Measurements from ENCODE around the gene ACE2. TPM values are rescaled to one million over a fixed set of nuclear protein-coding genes. Genes with fewer than 3 reads are reported as not detected.

The ACE2 gene
- total RNA-seq, 1 experiment from 2014 or later: not detected

DNA sequence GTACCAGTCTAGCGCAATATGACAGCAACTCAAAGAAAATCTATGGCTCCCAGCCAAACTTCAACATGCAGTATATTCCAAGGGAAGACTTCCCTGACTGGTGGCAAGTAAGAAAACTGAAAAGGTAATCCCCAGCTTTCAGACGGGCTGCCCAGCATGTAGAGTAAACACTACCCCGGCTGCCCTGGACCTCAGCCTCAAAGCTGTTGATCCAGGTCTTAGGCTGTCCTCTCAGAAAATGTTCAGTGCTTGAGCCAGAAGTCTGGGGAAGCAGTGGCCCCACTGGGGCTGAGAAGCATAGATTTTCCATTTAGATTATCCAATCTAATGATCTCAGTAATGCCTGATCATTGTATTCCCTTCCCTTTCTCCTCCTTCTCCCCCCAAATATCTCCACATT lies 78.3 kb downstream of the ACE2 start:
- in situ Hi-C loops (cut with HindIII; ENCODE audit: low sequenced_read_pairs): no loop called here

DNA sequence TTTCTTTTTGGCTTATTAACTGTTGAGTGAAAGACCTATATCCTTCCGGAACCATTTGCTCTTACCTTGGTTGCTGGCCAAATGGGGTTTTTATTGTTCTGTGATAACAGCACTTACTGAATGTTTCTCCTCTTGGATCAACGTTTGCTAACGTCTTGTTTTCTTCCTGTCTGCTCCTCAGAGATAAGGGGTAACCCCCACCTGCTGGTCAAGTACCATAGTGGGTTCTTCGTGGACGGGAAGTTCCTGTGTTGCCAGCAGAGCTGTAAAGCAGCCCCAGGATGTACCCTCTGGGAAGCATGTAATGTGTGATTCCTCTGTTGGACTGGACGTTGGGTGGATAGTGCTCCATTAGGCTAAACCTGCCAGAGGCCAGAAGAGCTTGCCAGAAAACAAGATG lies 84.8 kb downstream of the ACE2 start:
- in situ Hi-C loops (cut with HindIII; ENCODE audit: low sequenced_read_pairs): no loop called here
- DNase-seq (ENCODE audit: low spot score): no peak

More for the DNA sequence above, 78.3 kb downstream of the ACE2 start:
- DNase-seq (ENCODE audit: low spot score): no peak

DNA sequence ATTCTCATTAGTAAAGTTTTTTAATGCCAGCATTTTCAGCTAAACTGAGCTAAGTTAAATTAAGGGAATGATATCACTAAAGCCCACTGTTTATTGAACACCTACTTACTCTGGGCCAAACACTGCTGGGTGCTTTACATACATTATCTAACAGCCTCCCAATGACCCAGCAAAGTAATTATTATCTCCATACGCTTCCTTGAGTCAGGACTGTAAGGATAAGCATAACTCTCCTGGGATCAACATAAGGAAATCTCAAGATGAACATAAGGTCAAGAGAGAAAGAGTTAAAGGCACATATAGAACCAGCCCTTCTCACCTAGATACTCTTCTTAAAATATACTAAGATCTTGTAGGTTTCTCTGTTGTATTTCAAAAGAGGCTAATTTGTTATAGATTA lies 86.5 kb downstream of the ACE2 start:
- DNase-seq (ENCODE audit: low spot score): no peak
- in situ Hi-C loops (cut with HindIII; ENCODE audit: low sequenced_read_pairs): no loop called here

DNA sequence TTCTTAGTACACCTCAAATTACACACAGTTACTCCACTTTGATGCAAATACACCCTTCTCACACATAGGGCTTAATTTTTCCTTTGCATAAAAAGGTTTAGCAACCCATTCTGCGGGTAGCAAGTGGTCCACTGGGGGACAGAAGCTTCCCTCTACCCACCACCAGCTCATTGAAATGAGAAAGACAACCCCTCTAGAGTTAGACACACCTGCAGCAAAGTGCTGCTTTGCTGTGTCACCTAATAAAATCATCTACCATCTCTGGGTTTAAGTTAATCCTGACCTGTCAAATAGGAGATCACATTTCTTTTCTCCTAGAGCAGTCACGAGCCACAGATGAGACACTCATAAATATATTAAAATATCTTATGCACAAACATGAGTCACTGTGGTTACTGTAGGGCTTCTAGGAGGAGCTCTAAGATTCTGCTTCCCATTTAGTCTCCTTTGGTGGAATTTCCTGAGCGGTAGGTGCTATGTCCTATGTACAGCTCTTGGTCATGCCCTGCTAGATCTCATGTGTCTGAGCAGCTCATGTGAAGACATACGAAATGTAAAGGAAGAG lies 88.3 kb downstream of the ACE2 start:
- DNase-seq (ENCODE audit: low spot score): no peak
- in situ Hi-C loops (cut with HindIII; ENCODE audit: low sequenced_read_pairs): no loop called here

DNA sequence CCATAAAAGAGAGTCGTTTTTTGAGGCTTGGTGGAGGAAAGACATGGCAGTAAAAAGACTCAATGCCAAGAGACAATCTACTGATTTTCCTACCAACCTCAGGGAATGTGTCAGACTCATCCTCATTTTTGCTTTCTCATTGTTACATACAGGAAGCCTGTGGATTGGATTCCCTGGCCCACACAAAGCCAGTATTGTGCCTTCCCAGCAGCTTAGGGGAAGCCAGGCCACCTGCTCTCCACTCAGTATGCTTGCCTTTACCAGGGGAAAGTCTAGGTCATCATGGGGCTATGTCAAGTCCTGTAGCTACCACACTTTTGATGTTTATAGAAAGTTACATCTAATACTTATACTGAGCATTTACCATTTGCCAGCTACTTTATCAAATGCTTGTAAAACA lies 89.2 kb downstream of the ACE2 start:
- DNase-seq (ENCODE audit: low spot score): no peak
- in situ Hi-C loops (cut with HindIII; ENCODE audit: low sequenced_read_pairs): no loop called here

Other genes starting within 250 kb of the ACE2 start
- not detected in 2 replicates for gene VEGFD, start 216.5 kb downstream of the ACE2 start, total RNA-seq (2014; rRNA removed; shearing (Covaris generic))
- 26.8 and 49.8 TPM in 2 replicates for gene PIR, start 107.6 kb downstream of the ACE2 start, total RNA-seq (2014; rRNA removed; shearing (Covaris generic))
- gene BMX, start 100.2 kb downstream of the ACE2 start, total RNA-seq (2014; rRNA removed; shearing (Covaris generic)): not detected in 2 replicates
- gene CLTRN, start 63.8 kb upstream of the ACE2 start, total RNA-seq (2014; rRNA removed; shearing (Covaris generic)): 0.06 TPM in 1 of 2 replicates, not detected in the other
- 0.80 and 4.3 TPM in 2 replicates for gene CA5B, start 137.3 kb upstream of the ACE2 start, total RNA-seq (2014; rRNA removed; shearing (Covaris generic))
- 0.49 TPM in 1 of 2 replicates, not detected in the other for gene ZRSR2, start 189.5 kb upstream of the ACE2 start, total RNA-seq (2014; rRNA removed; shearing (Covaris generic))

Data from G401 (cell line).